Measurements from ENCODE around the gene NRG3. TPM values are rescaled to one million over a fixed set of nuclear protein-coding genes. Genes with fewer than 3 reads are reported as not detected.

NRG3 gene
- total RNA-seq, 1 donor from 2014 or later: 1.6 TPM

DNA sequence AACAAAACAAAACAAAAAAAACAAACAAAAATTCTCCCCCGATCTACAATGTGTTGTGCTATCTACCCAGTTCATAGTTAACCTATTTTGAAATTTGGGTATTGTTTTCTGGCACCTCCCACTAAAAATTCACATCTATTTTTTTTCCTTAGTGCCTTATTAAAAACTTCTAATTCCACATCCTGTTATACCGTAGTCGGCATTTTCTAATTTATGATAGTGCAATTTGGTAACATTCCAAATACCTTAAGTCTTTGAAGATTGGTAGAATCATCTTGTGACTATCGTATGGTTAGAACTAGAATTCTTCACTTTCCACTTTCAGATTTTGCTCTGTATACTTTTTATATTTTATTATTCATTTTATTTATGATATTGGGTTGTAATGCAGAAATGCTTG, 4.5 kb upstream of the NRG3 start:
- TF ChIP-seq, protein P1, sequence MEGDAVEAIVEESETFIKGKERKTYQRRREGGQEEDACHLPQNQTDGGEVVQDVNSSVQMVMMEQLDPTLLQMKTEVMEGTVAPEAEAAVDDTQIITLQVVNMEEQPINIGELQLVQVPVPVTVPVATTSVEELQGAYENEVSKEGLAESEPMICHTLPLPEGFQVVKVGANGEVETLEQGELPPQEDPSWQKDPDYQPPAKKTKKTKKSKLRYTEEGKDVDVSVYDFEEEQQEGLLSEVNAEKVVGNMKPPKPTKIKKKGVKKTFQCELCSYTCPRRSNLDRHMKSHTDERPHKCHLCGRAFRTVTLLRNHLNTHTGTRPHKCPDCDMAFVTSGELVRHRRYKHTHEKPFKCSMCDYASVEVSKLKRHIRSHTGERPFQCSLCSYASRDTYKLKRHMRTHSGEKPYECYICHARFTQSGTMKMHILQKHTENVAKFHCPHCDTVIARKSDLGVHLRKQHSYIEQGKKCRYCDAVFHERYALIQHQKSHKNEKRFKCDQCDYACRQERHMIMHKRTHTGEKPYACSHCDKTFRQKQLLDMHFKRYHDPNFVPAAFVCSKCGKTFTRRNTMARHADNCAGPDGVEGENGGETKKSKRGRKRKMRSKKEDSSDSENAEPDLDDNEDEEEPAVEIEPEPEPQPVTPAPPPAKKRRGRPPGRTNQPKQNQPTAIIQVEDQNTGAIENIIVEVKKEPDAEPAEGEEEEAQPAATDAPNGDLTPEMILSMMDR (IDR thresholded peaks at IDR 0.05): no peak
- Histone ChIP-seq H3K36me3 (no peaks in the 10 kb centered on the region), H3K4me1 (no peaks in the 10 kb centered on the region), H3K27ac (no peak overlapping the region), H3K9me3 (no peaks in the 10 kb centered on the region), H3K4me3 (no peak overlapping the region), H3K27me3 (peaks cover 3% of the 10 kb centered on the region)
- no peak for DNase-seq (ENCODE audit: low spot score in 2 of 2)
- intact Hi-C loops (cut with DNase I): no loop called here

DNA sequence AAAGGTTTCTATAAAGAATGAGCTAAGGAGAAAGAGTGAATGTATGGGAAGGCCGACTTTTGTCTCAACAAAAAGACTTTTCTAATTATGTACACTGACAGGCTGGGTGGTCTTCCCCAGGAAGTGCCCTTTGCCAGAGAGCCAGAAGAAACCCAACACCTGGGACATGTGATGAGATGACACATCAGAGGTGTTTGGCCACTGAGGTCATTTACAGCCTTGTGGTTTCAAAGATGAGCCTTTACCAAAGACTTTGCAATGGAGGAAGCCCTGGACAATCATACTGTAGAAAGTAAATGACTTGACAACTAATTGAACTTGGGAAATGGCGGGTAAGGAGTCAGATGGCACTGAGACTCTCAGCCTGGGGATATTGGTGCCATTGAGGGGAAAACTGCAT, 3.4 kb upstream of the NRG3 start:
- intact Hi-C loops (cut with DNase I): no loop called here

DNA sequence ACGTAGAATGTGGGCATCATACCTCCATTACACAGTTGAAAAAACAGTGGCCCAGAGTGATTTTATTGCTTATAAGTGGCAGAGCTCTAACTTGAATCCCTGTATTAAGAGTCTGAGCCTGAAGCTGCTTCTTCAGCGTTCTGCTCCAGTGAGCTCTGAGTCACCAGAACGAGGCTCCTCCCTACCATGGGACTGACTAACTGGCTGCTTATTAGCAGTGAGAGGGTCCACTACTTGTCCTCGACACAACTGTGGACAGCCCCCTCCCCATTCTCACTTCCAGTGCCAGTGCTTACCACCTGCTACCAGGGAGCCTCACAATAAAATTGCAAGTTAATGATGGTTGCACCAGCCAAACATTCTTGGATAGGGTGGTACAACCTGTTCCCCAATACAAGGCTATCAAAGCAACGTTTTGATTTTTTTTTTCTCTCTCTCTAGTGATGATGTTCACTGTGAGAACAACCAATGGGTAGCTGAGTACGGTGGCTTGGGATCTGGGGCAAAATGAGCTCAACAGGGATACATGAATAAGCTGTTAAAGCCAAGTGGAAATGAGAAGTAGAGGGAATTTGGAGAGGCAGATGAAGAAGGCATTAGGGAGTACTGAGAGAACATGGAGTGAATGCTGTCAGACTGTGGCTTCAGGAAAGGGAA, 2.7 kb upstream of the NRG3 start:
- peaks cover 3% of the 10 kb centered on the region for H3K27me3 ChIP-seq

More for the DNA sequence above, 3.4 kb upstream of the NRG3 start:
- Histone ChIP-seq H3K27me3 (peaks cover 3% of the 10 kb centered on the region), H3K27ac (no peak overlapping the region), H3K4me3 (no peak overlapping the region), H3K36me3 (no peaks in the 10 kb centered on the region), H3K9me3 (no peaks in the 10 kb centered on the region), H3K4me1 (peaks cover 0 to 3% of the 10 kb centered on the region in 2 donors)
- DNase-seq (ENCODE audit: low spot score in 2 of 2): no peak
- TF ChIP-seq, protein P1 (IDR thresholded peaks at IDR 0.05): no peak

DNA sequence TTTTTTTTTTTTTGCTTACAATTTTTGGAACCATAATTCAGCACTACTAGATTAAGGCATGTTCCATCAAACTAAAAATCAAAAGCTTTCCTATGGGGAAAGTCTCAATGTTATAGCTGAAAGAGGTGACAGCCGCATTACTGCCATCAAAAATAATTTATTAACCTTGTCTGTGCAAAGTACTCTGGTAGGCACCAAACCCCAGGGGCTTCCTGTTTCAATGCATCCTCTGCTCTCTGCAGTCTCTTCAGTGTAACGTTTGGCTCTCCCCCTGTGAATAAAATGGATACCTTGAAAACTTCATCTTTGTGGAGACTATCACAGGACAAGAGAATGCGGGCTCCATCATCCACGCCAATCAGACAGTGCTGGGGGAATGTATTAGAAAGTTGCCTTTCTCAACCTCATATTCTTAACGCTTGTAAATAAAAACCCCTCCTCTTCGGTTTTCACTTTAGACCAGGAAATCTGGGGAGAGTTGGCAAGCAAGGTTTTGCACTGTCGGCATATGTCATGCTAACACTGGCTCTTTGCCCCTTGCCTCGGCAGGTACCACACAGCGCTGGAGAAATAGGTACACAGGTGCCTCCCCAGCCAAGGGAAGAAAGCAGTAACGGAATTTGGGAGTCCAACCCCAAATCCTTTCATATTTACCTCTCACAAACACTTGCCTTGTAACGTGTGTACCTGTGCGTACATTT, 1.6 kb upstream of the NRG3 start:
- intact Hi-C loops (cut with DNase I): no loop called here
- Histone ChIP-seq H3K27ac (no peak overlapping the region), H3K4me3 (no peak overlapping the region), H3K27me3 (peaks cover 3% of the 10 kb centered on the region), H3K4me1 (peaks cover 0 to 3% of the 10 kb centered on the region in 2 donors), H3K36me3 (no peaks in the 10 kb centered on the region), H3K9me3 (no peaks in the 10 kb centered on the region)
- TF ChIP-seq, protein P1 (IDR thresholded peaks at IDR 0.05): no peak
- DNase-seq (ENCODE audit: low spot score in 2 of 2): no peak

More for the DNA sequence above, 2.7 kb upstream of the NRG3 start:
- intact Hi-C loops (cut with DNase I): no loop called here
- H3K4me1 ChIP-seq: peaks cover 0 to 3% of the 10 kb centered on the region in 2 donors
- H3K4me3 ChIP-seq: no peak overlapping the region
- no peaks in the 10 kb centered on the region for H3K9me3 ChIP-seq
- TF ChIP-seq, protein P1 (IDR thresholded peaks at IDR 0.05): no peak
- H3K27ac ChIP-seq: no peak overlapping the region
- no peak for DNase-seq (ENCODE audit: low spot score in 2 of 2)
- no peaks in the 10 kb centered on the region for H3K36me3 ChIP-seq

- intact Hi-C loops (cut with DNase I): no loop called here
- Histone ChIP-seq H3K27me3 (peaks cover 3% of the 10 kb centered on the region), H3K4me3 (peak overlapping the region; percentile 44 to 57)
These were observed 820 bp upstream of the NRG3 start for GRCh38 chr10:81873932-81874816.

More at GRCh38 chr10:81873932-81874816, 820 bp upstream of the NRG3 start:
- Histone ChIP-seq H3K27ac (no peak overlapping the region), H3K4me1 (peaks cover 0 to 3% of the 10 kb centered on the region in 2 donors), H3K9me3 (no peaks in the 10 kb centered on the region), H3K36me3 (no peaks in the 10 kb centered on the region)
- no peak for DNase-seq (ENCODE audit: low spot score in 2 of 2)
- TF ChIP-seq, protein P1 (IDR thresholded peaks at IDR 0.05): no peak
